ENCODE results near the gene COMMD8.
A peak's percentile ranks its signal among the peaks of the same experiment; 100 is the strongest.

GRCh38 chr4:47498899-47499298, 35.4 kb upstream of the COMMD8 start:
- TF ChIP-seq ETV6 (conservative IDR thresholded peaks at IDR 0.05 in 1 of 2, IDR thresholded peaks at IDR 0.05 in 1 of 2; ENCODE audit: borderline replicate concordance in 1 of 2, low read depth in 1 of 2) (no peak), RAD21 (IDR thresholded peaks at IDR 0.05; ENCODE audit: insufficient read depth, low read depth, low read length) (no peak), LARP7 (IDR thresholded peaks at IDR 0.05) (no peak), GABPA (IDR thresholded peaks at IDR 0.05; ENCODE audit: low read depth) (no peak), BCL3 (IDR thresholded peaks at IDR 0.05; ENCODE audit: borderline replicate concordance, insufficient read depth, low read depth, low read length, poor library complexity, severe bottlenecking) (no peak), CTCF (IDR thresholded peaks at IDR 0.05 in 2 of 3, conservative IDR thresholded peaks at IDR 0.05 in 1 of 3; ENCODE audit: control insufficient read depth in 2 of 3, extremely low read depth in 1 of 3, insufficient read depth in 1 of 3, low read depth in 3 of 3, low read length in 3 of 3) (no peak), RCOR1 (conservative IDR thresholded peaks at IDR 0.05; ENCODE audit: low read depth, low read length) (no peak), EP300 (IDR thresholded peaks at IDR 0.05; ENCODE audit: borderline replicate concordance in 1 of 2, control insufficient read depth in 1 of 2, low read depth in 2 of 2, low read length in 2 of 2) (peak in 1 of 2 experiments; percentile 46; a peak in 1 of 4 replicates), PRDM15 (CRISPR knock-in tag; IDR thresholded peaks at IDR 0.05) (no peak), FOXK2 (IDR thresholded peaks at IDR 0.05) (no peak), PBX3 (IDR thresholded peaks at IDR 0.05; ENCODE audit: insufficient replicate concordance, low read depth, low read length) (no peak)
